Testis (tissue), 2 donors: ENCODE measurements around the gene PRKD3.

Experiments used
- POLR2A ChIP-seq: fragments of 450-650 bp; IDR thresholded peaks from one replicate; pipeline ENCODE4 v1.6.1; 2017; ENCODE audit warnings: antibody characterized with exemption, mild to moderate bottlenecking, moderate library complexity
- TF ChIP-seq, protein P1 (sequence below), 3 experiments: fragments of 450-650 bp in 2 of 3; fragments of 200-600 bp in 1 of 3; sonication (generic) in 1 of 3; IDR thresholded peaks; one replicate each; pipeline ENCODE4 v1.5.1; 2016 to 2019; ENCODE audit warnings: antibody characterized with exemption in 3 of 3, mild to moderate bottlenecking in 2 of 3, moderate library complexity in 1 of 3

DNA sequence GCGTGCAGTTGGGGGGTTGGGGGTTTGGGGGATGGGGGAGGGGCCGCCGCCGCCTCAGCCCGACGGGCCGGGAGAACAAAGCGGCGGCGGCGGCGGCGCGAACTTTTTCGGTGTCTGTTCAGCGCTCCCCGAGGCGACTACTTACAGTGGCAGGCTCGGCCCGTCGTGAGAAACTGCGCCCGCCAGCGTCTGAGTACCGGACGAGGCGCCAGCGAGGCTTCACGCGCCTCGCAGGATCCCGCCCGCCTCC is 172 bp downstream of the PRKD3 start:
- TF ChIP-seq, protein P1, sequence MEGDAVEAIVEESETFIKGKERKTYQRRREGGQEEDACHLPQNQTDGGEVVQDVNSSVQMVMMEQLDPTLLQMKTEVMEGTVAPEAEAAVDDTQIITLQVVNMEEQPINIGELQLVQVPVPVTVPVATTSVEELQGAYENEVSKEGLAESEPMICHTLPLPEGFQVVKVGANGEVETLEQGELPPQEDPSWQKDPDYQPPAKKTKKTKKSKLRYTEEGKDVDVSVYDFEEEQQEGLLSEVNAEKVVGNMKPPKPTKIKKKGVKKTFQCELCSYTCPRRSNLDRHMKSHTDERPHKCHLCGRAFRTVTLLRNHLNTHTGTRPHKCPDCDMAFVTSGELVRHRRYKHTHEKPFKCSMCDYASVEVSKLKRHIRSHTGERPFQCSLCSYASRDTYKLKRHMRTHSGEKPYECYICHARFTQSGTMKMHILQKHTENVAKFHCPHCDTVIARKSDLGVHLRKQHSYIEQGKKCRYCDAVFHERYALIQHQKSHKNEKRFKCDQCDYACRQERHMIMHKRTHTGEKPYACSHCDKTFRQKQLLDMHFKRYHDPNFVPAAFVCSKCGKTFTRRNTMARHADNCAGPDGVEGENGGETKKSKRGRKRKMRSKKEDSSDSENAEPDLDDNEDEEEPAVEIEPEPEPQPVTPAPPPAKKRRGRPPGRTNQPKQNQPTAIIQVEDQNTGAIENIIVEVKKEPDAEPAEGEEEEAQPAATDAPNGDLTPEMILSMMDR (IDR thresholded peaks at IDR 0.05): no peak
- TF ChIP-seq POLR2A: no peak
